Skeletal muscle satellite cell (primary cell): ENCODE results near the gene MYOF.

Experiments used
- H3K27me3 ChIP-seq: 2 replicates; pipeline ENCODE4 v1.7.0; 2013; ENCODE audit warnings: low read length; ENCODE audit not compliant: control insufficient read depth, insufficient read depth
- H3K36me3 ChIP-seq: 2 replicates; pipeline ENCODE4 v1.7.0; 2013; ENCODE audit warnings: mild to moderate bottlenecking, control low read depth, low read length; ENCODE audit not compliant: insufficient read depth
- H3K4me1 ChIP-seq: 2 replicates; pipeline ENCODE4 v1.7.0; 2013; ENCODE audit warnings: low read length; ENCODE audit not compliant: control insufficient read depth, insufficient read depth
- H3K4me2 ChIP-seq: 2 replicates; pipeline ENCODE4 v1.7.0; 2013; ENCODE audit warnings: mild to moderate bottlenecking, low read length
- H3K4me3 ChIP-seq: 2 replicates; pipeline ENCODE4 v1.7.0; 2013; ENCODE audit warnings: low read length
- H3K9ac ChIP-seq: 2 replicates; pipeline ENCODE4 v1.7.0; 2013; ENCODE audit warnings: mild to moderate bottlenecking, low read depth, low read length, moderate library complexity
- H3K9me3 ChIP-seq: replicated peaks from 2 replicates; pipeline ENCODE4 v1.7.0; 2013; ENCODE audit warnings: mild to moderate bottlenecking, control low read depth, low read length

The MYOF gene

GRCh38 chr10:93280121-93280698, 201.9 kb downstream of the MYOF start:
- no peaks in the 10 kb centered on the region for H3K36me3 ChIP-seq
- no peaks in the 10 kb centered on the region for H3K9me3 ChIP-seq
- no peak overlapping the region for H3K9ac ChIP-seq
- no peak overlapping the region for H3K4me3 ChIP-seq
- H3K4me2 ChIP-seq, result no peak overlapping the region
- H3K27me3 ChIP-seq, result no peaks in the 10 kb centered on the region
- no peaks in the 10 kb centered on the region for H3K4me1 ChIP-seq

GRCh38 chr10:93277360-93277759, 204.8 kb downstream of the MYOF start:
- no peaks in the 10 kb centered on the region for H3K27me3 ChIP-seq
- H3K9ac ChIP-seq, result no peak overlapping the region
- no peak overlapping the region for H3K4me3 ChIP-seq
- H3K4me1 ChIP-seq, result no peaks in the 10 kb centered on the region
- H3K4me2 ChIP-seq, result no peak overlapping the region
- H3K36me3 ChIP-seq, result no peaks in the 10 kb centered on the region
- H3K9me3 ChIP-seq, result no peaks in the 10 kb centered on the region

- Histone ChIP-seq H3K27me3 (no peaks in the 10 kb centered on the region), H3K36me3 (no peaks in the 10 kb centered on the region), H3K9ac (no peak overlapping the region), H3K4me2 (no peak overlapping the region), H3K4me3 (no peak overlapping the region), H3K4me1 (no peaks in the 10 kb centered on the region), H3K9me3 (no peaks in the 10 kb centered on the region)
These were observed 207.7 kb downstream of the MYOF start for GRCh38 chr10:93274419-93274818.

- no peaks in the 10 kb centered on the region for H3K9me3 ChIP-seq
These were observed 209.1 kb downstream of the MYOF start for GRCh38 chr10:93272884-93273675.

GRCh38 chr10:93271347-93271746, 210.8 kb downstream of the MYOF start:
- H3K9ac ChIP-seq, result no peak overlapping the region
- H3K36me3 ChIP-seq, result no peaks in the 10 kb centered on the region
- peaks cover 6% of the 10 kb centered on the region for H3K27me3 ChIP-seq
- no peak overlapping the region for H3K4me3 ChIP-seq
- no peaks in the 10 kb centered on the region for H3K4me1 ChIP-seq
- no peaks in the 10 kb centered on the region for H3K9me3 ChIP-seq
- H3K4me2 ChIP-seq, result no peak overlapping the region

More at GRCh38 chr10:93272884-93273675, 209.1 kb downstream of the MYOF start:
- H3K4me2 ChIP-seq, result no peak overlapping the region
- no peaks in the 10 kb centered on the region for H3K36me3 ChIP-seq
- H3K27me3 ChIP-seq, result peaks cover 5% of the 10 kb centered on the region
- H3K9ac ChIP-seq, result no peak overlapping the region
- no peaks in the 10 kb centered on the region for H3K4me1 ChIP-seq
- H3K4me3 ChIP-seq, result no peak overlapping the region

- Histone ChIP-seq H3K4me1 (no peaks in the 10 kb centered on the region), H3K4me2 (no peak overlapping the region), H3K27me3 (peaks cover 7% of the 10 kb centered on the region), H3K9me3 (no peaks in the 10 kb centered on the region), H3K9ac (no peak overlapping the region), H3K4me3 (no peak overlapping the region), H3K36me3 (no peaks in the 10 kb centered on the region)
These were observed 212.9 kb downstream of the MYOF start for GRCh38 chr10:93269281-93269680.

GRCh38 chr10:93268021-93268420, 214.1 kb downstream of the MYOF start:
- no peak overlapping the region for H3K9ac ChIP-seq
- H3K4me2 ChIP-seq, result no peak overlapping the region
- H3K27me3 ChIP-seq, result peaks cover 7% of the 10 kb centered on the region
- no peaks in the 10 kb centered on the region for H3K36me3 ChIP-seq
- no peaks in the 10 kb centered on the region for H3K9me3 ChIP-seq
- no peaks in the 10 kb centered on the region for H3K4me1 ChIP-seq
- no peak overlapping the region for H3K4me3 ChIP-seq

- Histone ChIP-seq H3K4me3 (no peak overlapping the region), H3K4me2 (no peak overlapping the region), H3K4me1 (no peaks in the 10 kb centered on the region), H3K27me3 (peaks cover 7% of the 10 kb centered on the region), H3K9ac (no peak overlapping the region), H3K9me3 (no peaks in the 10 kb centered on the region), H3K36me3 (no peaks in the 10 kb centered on the region)
These were observed 214.6 kb downstream of the MYOF start for GRCh38 chr10:93267521-93267920.

GRCh38 chr10:93266858-93267257, 215.3 kb downstream of the MYOF start:
- no peak overlapping the region for H3K4me3 ChIP-seq
- H3K4me1 ChIP-seq, result no peaks in the 10 kb centered on the region
- H3K9ac ChIP-seq, result no peak overlapping the region
- H3K27me3 ChIP-seq, result peaks cover 7% of the 10 kb centered on the region
- H3K4me2 ChIP-seq, result no peak overlapping the region
- H3K9me3 ChIP-seq, result no peaks in the 10 kb centered on the region
- no peaks in the 10 kb centered on the region for H3K36me3 ChIP-seq

GRCh38 chr10:93261961-93262610, 220.0 kb downstream of the MYOF start:
- H3K9me3 ChIP-seq, result no peaks in the 10 kb centered on the region
- peaks cover 2% of the 10 kb centered on the region for H3K27me3 ChIP-seq
- H3K4me2 ChIP-seq, result no peak overlapping the region
- H3K36me3 ChIP-seq, result no peaks in the 10 kb centered on the region
- H3K9ac ChIP-seq, result no peak overlapping the region
- no peak overlapping the region for H3K4me3 ChIP-seq
- H3K4me1 ChIP-seq, result no peaks in the 10 kb centered on the region

- H3K36me3 ChIP-seq, result no peaks in the 10 kb centered on the region
- H3K27me3 ChIP-seq, result no peaks in the 10 kb centered on the region
- no peaks in the 10 kb centered on the region for H3K9me3 ChIP-seq
- no peaks in the 10 kb centered on the region for H3K4me1 ChIP-seq
- H3K9ac ChIP-seq, result no peak overlapping the region
- H3K4me3 ChIP-seq, result no peak overlapping the region
- no peak overlapping the region for H3K4me2 ChIP-seq
These were observed 221.0 kb downstream of the MYOF start for GRCh38 chr10:93261089-93261488.
